ENCODE measurements around the gene GJA10. TPM values are rescaled to one million over a fixed set of nuclear protein-coding genes. Genes with fewer than 3 reads are reported as not detected.

Gene GJA10
- total and polyA plus RNA-seq, 5 donors from 2014 or later = not detected

DNA sequence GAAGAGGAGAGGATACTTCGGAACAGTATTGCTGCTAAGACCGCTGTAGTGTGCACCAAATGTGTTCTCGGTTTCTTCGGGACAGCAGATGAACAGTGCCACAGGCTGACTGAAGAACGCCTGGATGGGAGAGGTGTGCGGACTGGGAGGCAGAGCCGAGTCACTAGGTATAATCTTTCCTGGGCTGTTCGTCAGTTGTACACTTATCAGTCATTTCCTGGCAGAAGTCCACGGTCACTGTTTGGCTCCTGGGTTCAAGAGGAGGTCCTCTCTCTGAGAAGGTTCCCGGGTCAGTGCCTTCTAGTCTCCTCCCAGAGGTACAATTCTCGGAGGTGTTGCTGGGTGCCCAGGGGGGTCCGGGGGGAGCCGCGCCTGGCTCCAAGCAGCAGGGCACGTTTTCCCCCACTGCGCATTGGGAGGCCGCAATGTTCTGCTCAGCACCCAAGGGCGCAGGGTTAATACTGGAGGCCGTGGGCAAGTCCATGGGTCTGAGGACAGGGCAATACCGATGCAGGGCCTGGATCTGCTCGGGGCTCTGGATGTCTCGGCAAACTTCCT lies 38.1 kb downstream of the GJA10 start:
- peak overlapping the region in 1 of 3 donors; percentile 33 for H3K27ac Mint-ChIP-seq
- H3K9me3 Mint-ChIP-seq = peaks cover 0 to 1% (median 0%) of the 10 kb centered on the region in 7 donors
- ATAC-seq (ENCODE audit: low read depth in 2 of 2) (no peak), DNase-seq (no peak)
- H3K27ac ChIP-seq (ENCODE audit: insufficient read depth, low read length, poor library complexity, severe bottlenecking) = no peak overlapping the region
- no peaks in the 10 kb centered on the region for H3K9me3 ChIP-seq (ENCODE audit: control insufficient read depth in 2 of 2, low read length in 2 of 2)
- peaks cover 0 to 25% (median 10%) of the 10 kb centered on the region in 4 donors for H3K4me1 Mint-ChIP-seq
- H3K4me3 Mint-ChIP-seq = no peak overlapping the region
- peaks cover 46% of the 10 kb centered on the region for H3K36me3 Mint-ChIP-seq
- no peaks in the 10 kb centered on the region for H3K4me1 ChIP-seq (ENCODE audit: control insufficient read depth, insufficient read depth, low read length, poor library complexity, severe bottlenecking)
- no peak overlapping the region for H3K4me3 ChIP-seq (ENCODE audit: low read depth, low read length)
- peaks cover 11% of the 10 kb centered on the region for H3K27me3 Mint-ChIP-seq
- no peaks in the 10 kb centered on the region for H3K27me3 ChIP-seq (ENCODE audit: control insufficient read depth, insufficient read depth, low read length)
- peaks cover 16% of the 10 kb centered on the region for H3K36me3 ChIP-seq (ENCODE audit: control insufficient read depth, insufficient read depth, low read length)

- Mint-ChIP-seq H3K27me3 (peaks cover 5% of the 10 kb centered on the region), H3K36me3 (peaks cover 37% of the 10 kb centered on the region), H3K4me3 (no peak overlapping the region), H3K4me1 (peaks cover 0 to 4% (median 3%) of the 10 kb centered on the region in 4 donors), H3K9me3 (peaks cover 0 to 1% (median 0%) of the 10 kb centered on the region in 7 donors), H3K27ac (peak overlapping the region in 2 of 3 donors; percentile 20 to 42)
- Histone ChIP-seq H3K27ac (ENCODE audit: insufficient read depth, low read length, poor library complexity, severe bottlenecking) (no peak overlapping the region), H3K9me3 (ENCODE audit: control insufficient read depth in 2 of 2, low read length in 2 of 2) (no peaks in the 10 kb centered on the region), H3K36me3 (ENCODE audit: control insufficient read depth, insufficient read depth, low read length) (peaks cover 16% of the 10 kb centered on the region), H3K27me3 (ENCODE audit: control insufficient read depth, insufficient read depth, low read length) (no peaks in the 10 kb centered on the region), H3K4me3 (ENCODE audit: low read depth, low read length) (no peak overlapping the region), H3K4me1 (ENCODE audit: control insufficient read depth, insufficient read depth, low read length, poor library complexity, severe bottlenecking) (no peaks in the 10 kb centered on the region)
- no peak for ATAC-seq (ENCODE audit: low read depth in 2 of 2)
- no peak for DNase-seq
Measured at GRCh38 chr6:89934685-89935366, 40.6 kb downstream of the GJA10 start.

GRCh38 chr6:89936177-89936576 lies 41.9 kb downstream of the GJA10 start:
- peaks cover 38% of the 10 kb centered on the region for H3K36me3 Mint-ChIP-seq
- no peaks in the 10 kb centered on the region for H3K9me3 ChIP-seq (ENCODE audit: control insufficient read depth in 2 of 2, low read length in 2 of 2)
- peaks cover 3 to 12% (median 10%) of the 10 kb centered on the region in 4 donors for H3K4me1 Mint-ChIP-seq
- ATAC-seq (ENCODE audit: low read depth in 2 of 2) = no peak
- H3K9me3 Mint-ChIP-seq = peaks cover 0 to 1% (median 0%) of the 10 kb centered on the region in 7 donors
- no peak overlapping the region for H3K4me3 ChIP-seq (ENCODE audit: low read depth, low read length)
- H3K27me3 ChIP-seq (ENCODE audit: control insufficient read depth, insufficient read depth, low read length) = no peaks in the 10 kb centered on the region
- peaks cover 15% of the 10 kb centered on the region for H3K27me3 Mint-ChIP-seq
- DNase-seq = no peak
- peak overlapping the region in 2 of 3 donors; percentile 27 to 70 for H3K27ac Mint-ChIP-seq
- H3K27ac ChIP-seq (ENCODE audit: insufficient read depth, low read length, poor library complexity, severe bottlenecking) = no peak overlapping the region
- H3K36me3 ChIP-seq (ENCODE audit: control insufficient read depth, insufficient read depth, low read length) = peaks cover 16% of the 10 kb centered on the region
- no peak overlapping the region for H3K4me3 Mint-ChIP-seq
- no peaks in the 10 kb centered on the region for H3K4me1 ChIP-seq (ENCODE audit: control insufficient read depth, insufficient read depth, low read length, poor library complexity, severe bottlenecking)

- Mint-ChIP-seq H3K4me1 (peaks cover 7 to 15% (median 11%) of the 10 kb centered on the region in 4 donors), H3K36me3 (peaks cover 30% of the 10 kb centered on the region), H3K27me3 (peaks cover 15% of the 10 kb centered on the region), H3K9me3 (peaks cover 0 to 1% (median 0%) of the 10 kb centered on the region in 7 donors), H3K4me3 (no peak overlapping the region), H3K27ac (no peak overlapping the region)
- Histone ChIP-seq H3K27ac (ENCODE audit: insufficient read depth, low read length, poor library complexity, severe bottlenecking) (no peak overlapping the region), H3K9me3 (ENCODE audit: control insufficient read depth in 2 of 2, low read length in 2 of 2) (no peaks in the 10 kb centered on the region), H3K4me3 (ENCODE audit: low read depth, low read length) (no peak overlapping the region), H3K4me1 (ENCODE audit: control insufficient read depth, insufficient read depth, low read length, poor library complexity, severe bottlenecking) (no peaks in the 10 kb centered on the region), H3K27me3 (ENCODE audit: control insufficient read depth, insufficient read depth, low read length) (no peaks in the 10 kb centered on the region), H3K36me3 (ENCODE audit: control insufficient read depth, insufficient read depth, low read length) (peaks cover 10% of the 10 kb centered on the region)
- ATAC-seq (ENCODE audit: low read depth in 2 of 2) (no peak), DNase-seq (no peak)
Measured at GRCh38 chr6:89938014-89938413, 43.7 kb downstream of the GJA10 start.

DNA sequence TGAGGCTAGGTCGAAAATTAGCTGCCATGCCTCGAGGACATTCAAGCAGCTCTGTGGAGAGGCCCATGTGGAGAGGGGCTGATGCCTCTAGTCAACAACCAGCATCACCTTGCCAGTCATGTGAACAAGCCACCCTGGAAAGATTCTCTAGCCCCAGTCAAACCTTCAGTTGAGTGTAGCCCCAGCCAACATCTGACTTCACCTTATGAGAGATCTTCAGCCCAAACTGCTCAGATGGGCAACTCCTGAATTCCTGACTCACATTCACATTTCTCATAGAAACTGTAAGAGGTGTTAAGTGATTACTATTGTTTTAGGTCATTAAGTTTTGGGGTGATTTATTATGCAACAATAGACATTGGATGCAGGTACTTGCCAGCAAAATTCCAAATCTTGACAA lies 44.9 kb downstream of the GJA10 start:
- Mint-ChIP-seq H3K9me3 (peaks cover 0 to 1% (median 0%) of the 10 kb centered on the region in 7 donors), H3K36me3 (peaks cover 25% of the 10 kb centered on the region), H3K27me3 (peaks cover 15% of the 10 kb centered on the region), H3K27ac (no peak overlapping the region), H3K4me1 (peaks cover 7 to 15% (median 11%) of the 10 kb centered on the region in 4 donors), H3K4me3 (no peak overlapping the region)
- H3K27ac ChIP-seq (ENCODE audit: insufficient read depth, low read length, poor library complexity, severe bottlenecking) = no peak overlapping the region
- ATAC-seq (ENCODE audit: low read depth in 2 of 2) (no peak), DNase-seq (no peak)
- no peaks in the 10 kb centered on the region for H3K4me1 ChIP-seq (ENCODE audit: control insufficient read depth, insufficient read depth, low read length, poor library complexity, severe bottlenecking)
- no peaks in the 10 kb centered on the region for H3K9me3 ChIP-seq (ENCODE audit: control insufficient read depth in 2 of 2, low read length in 2 of 2)
- H3K4me3 ChIP-seq (ENCODE audit: low read depth, low read length) = no peak overlapping the region
- peaks cover 7% of the 10 kb centered on the region for H3K36me3 ChIP-seq (ENCODE audit: control insufficient read depth, insufficient read depth, low read length)
- no peaks in the 10 kb centered on the region for H3K27me3 ChIP-seq (ENCODE audit: control insufficient read depth, insufficient read depth, low read length)

DNA sequence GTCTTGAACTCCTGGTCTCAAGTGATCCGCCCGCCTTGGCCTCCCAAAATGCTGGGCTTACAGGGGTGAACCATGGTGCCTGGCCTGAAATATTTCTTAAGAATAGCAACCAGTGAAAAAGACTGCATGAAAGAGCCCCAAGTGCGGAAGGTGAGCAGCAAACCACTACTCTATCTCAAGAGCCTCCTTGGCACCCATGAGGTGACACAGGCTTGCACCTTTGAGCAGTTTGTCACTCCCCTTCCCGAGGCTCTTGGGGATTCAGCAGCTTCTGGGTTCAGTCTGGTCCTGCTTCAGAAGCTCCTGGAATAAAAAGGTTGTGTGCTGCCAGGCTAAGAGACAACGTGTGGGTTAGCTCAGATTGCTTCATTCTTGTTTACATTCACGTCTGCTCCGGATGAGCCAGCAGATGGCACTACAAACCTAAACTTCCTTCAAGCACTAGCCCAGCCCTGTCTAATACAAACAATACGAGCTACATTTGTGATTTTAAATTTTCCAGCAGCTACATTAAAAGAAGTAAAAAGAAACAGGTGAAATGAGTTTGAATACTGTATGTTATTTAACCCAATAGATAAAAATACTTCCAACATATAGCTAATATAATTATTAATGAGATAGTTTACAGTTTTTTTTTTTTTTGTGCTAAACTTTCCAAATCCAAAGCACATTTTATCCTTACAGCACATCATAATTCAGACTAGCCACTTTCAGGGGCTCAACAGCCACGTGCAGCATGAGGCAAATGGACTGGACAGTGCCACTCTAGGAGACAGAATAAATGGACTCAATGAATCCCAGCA lies 46.2 kb downstream of the GJA10 start:
- H3K9me3 Mint-ChIP-seq = peaks cover 0 to 2% (median 0%) of the 10 kb centered on the region in 7 donors
- H3K9me3 ChIP-seq (ENCODE audit: control insufficient read depth in 2 of 2, low read length in 2 of 2) = no peaks in the 10 kb centered on the region
- peaks cover 3% of the 10 kb centered on the region for H3K36me3 ChIP-seq (ENCODE audit: control insufficient read depth, insufficient read depth, low read length)
- no peak overlapping the region for H3K4me3 Mint-ChIP-seq
- H3K27ac ChIP-seq (ENCODE audit: insufficient read depth, low read length, poor library complexity, severe bottlenecking) = no peak overlapping the region
- peaks cover 10 to 23% (median 13%) of the 10 kb centered on the region in 4 donors for H3K4me1 Mint-ChIP-seq
- peak; percentile 44 to 88 (median 75) for DNase-seq
- peak; percentile 78 to 90 for ATAC-seq (ENCODE audit: low read depth in 2 of 2)
- H3K27me3 Mint-ChIP-seq = peaks cover 22% of the 10 kb centered on the region
- H3K27me3 ChIP-seq (ENCODE audit: control insufficient read depth, insufficient read depth, low read length) = no peaks in the 10 kb centered on the region
- peak overlapping the region in 2 of 3 donors; percentile 14 to 77 for H3K27ac Mint-ChIP-seq
- no peak overlapping the region for H3K4me3 ChIP-seq (ENCODE audit: low read depth, low read length)
- H3K36me3 Mint-ChIP-seq = peaks cover 22% of the 10 kb centered on the region
- H3K4me1 ChIP-seq (ENCODE audit: control insufficient read depth, insufficient read depth, low read length, poor library complexity, severe bottlenecking) = no peaks in the 10 kb centered on the region

GRCh38 chr6:89941031-89941762 lies 46.9 kb downstream of the GJA10 start:
- Histone ChIP-seq H3K27ac (ENCODE audit: insufficient read depth, low read length, poor library complexity, severe bottlenecking) (no peak overlapping the region), H3K9me3 (ENCODE audit: control insufficient read depth in 2 of 2, low read length in 2 of 2) (no peaks in the 10 kb centered on the region), H3K4me3 (ENCODE audit: low read depth, low read length) (no peak overlapping the region), H3K27me3 (ENCODE audit: control insufficient read depth, insufficient read depth, low read length) (no peaks in the 10 kb centered on the region), H3K4me1 (ENCODE audit: control insufficient read depth, insufficient read depth, low read length, poor library complexity, severe bottlenecking) (no peaks in the 10 kb centered on the region), H3K36me3 (ENCODE audit: control insufficient read depth, insufficient read depth, low read length) (peaks cover 3% of the 10 kb centered on the region)
- Mint-ChIP-seq H3K27me3 (peaks cover 22% of the 10 kb centered on the region), H3K27ac (peak overlapping the region in 2 of 3 donors; percentile 13 to 77), H3K4me1 (peaks cover 10 to 25% (median 14%) of the 10 kb centered on the region in 4 donors), H3K36me3 (peaks cover 16% of the 10 kb centered on the region), H3K4me3 (no peak overlapping the region), H3K9me3 (peaks cover 0 to 2% (median 0%) of the 10 kb centered on the region in 7 donors)
- DNase-seq (no peak), ATAC-seq (ENCODE audit: low read depth in 2 of 2) (no peak)
